NCI-H2196 (cell line): ENCODE results near the gene GAK.

Source experiments
- DNase-seq: peaks from one replicate; lab custom pipeline; 2025; ENCODE audit not compliant: unreplicated experiment; lab: John Stamatoyannopoulos, UW

Gene GAK

GRCh38 chr4:909131-909571, 23.0 kb downstream of the GAK start:
- no peak for DNase-seq

DNA sequence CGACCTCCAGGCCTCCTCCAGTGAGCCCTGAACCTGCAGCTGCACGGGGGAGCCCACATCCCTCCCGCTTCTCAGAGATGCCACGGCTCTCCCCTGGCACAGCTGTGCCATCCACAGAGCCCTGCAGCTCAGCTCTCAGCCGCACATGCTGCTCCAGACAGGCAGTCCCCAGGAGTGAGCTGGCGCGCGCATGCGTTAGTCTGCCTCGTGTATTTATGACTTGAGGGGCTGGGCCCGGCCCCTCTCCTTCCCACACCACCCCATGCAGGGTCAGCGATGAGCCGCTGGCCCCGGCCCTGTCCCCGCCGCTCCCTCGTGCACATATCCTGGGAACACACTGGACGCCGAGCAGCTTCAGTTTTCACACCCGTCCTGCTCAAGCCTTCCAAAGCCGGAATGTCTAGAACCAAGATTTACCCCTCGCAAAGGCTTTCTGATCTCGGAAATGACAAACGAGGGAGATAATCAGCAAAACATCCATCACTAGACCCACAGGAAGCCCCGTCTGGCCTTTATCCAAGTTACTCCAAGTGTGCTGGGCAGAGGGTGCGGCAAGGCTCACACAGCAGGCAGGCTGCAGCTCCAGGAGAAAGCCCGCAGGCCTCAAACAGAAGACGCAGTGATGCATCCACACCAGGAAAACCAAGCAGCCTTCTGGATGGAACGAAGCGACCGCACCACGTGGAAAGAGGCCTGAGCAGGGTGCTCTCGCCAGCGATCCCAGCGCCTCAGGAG, 24.3 kb downstream of the GAK start:
- DNase-seq: no peak

DNA sequence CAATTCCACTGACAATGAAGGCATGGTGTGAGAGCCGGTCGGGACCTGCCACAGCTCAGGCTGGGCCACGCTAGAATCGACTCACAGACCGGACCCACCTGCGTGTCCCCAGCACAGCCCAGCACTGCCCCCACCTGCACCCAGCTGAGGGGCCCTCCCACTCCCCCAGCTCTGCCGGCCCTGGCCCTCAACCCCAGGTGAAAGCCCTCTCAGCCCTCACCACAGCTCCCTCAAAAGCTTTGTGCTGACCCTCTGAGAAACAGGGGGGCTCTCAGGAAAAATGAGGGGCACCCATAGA, 25.1 kb downstream of the GAK start:
- DNase-seq: no peak

DNA sequence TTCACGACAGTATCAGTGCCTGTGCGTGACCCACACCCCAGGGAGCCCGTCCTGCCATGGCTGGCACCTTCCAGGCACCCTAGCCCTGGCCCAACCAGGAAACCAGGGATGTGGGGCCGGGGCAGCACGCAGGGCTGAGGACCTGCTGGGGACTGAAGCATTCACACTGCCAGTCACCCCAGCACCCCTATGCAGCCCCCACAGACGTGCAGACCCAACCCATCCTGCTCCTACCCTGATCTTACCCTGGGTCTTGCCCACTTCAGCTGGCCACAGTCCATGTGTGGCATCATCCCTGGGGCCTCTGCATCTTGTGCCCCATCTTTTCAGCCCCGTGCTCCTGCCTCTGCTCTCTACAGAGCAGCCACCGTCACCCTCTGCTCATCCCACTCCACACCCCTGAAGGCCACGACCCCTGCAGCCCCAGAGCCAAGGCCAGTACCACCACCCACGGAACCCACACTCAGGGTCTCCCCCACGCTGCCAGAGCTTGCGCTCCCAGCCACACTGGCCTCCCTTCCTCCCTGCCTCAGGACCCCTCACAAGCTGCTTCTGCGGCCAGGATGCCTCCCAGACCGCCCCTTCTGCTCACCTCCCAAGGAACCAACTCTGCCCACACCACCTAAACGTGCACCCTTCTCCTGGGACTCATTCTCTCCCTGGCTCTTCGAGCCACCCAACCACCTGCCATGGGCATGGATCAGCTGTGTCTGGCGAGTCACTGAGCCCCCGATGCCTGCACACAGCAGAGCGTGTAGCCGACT, 25.6 kb downstream of the GAK start:
- no peak for DNase-seq

- DNase-seq: no peak
Measured at GRCh38 chr4:905485-906338, 26.4 kb downstream of the GAK start.

- no peak for DNase-seq
Measured at GRCh38 chr4:903066-904046, 28.8 kb downstream of the GAK start.

DNA sequence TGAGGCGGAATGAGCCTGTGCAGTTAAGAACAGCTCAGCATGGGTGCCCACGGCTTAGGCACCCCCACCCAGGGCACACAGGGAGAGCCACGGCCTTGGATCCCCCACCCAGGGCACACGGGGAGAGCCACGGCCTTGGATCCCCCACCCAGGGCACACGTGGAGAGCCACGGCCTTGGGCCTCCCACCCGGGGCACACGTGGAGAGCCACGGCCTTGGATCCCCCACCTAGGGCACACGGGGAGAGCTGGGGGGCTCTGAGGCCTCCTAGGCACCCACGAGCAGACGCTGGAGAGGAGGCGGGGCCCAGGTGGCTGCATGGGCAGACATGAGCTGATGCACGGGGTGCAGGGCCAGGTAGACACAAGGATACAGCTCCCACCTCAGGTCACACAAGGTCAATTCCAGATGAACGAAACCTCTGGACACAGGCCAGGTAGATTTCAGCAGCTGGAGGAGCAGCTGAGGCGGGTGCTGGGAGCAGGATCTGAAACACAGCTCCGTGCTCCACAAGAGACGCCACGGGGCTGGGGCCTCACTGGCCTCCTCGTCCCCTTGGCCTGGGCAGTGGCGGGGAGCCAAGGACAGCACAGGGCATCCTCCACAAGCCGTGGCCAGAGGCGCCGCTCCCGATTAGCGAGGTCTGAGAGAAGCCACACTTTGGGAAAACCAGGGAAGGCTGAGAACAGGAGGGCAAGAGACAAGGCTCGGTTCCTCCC, 30.8 kb downstream of the GAK start:
- no peak for DNase-seq

GRCh38 chr4:900721-901120, 31.4 kb downstream of the GAK start:
- DNase-seq: no peak

DNA sequence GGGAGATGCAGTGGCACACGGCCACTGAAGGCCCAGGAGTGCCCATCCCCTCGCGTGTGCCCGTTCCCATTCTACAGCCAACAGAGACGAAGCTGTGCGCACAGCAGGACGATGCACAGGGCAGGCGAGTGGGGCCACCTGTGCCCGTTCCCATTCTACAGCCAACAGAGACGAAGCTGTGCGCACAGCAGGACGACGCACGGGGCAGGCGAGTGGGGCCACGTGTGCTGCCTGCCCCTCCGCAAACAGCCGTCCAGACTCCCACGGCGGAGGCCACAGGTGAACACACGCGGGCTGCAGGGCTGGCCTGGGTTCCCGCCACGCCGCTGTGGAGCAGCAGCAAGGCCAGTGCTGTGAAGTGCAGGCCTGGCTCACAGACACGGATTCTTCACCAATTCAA, 32.0 kb downstream of the GAK start:
- no peak for DNase-seq

DNA sequence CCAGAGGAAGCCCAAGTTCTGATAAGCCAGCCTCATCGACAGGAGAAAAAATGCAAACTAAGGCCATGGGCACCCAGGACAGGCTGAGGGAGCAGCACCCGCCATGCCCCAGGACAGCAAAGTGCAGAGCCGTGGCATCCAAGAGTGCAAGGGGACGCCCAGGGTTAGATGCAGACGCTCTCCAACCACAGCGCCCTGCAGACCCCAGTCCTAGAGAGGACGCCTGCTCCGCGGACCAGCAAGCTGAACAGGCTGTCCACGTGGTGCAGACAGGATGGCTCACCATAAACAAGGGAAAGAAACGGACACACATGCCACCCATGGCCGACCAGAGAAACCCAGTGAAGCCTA, 32.6 kb downstream of the GAK start:
- no peak for DNase-seq

DNA sequence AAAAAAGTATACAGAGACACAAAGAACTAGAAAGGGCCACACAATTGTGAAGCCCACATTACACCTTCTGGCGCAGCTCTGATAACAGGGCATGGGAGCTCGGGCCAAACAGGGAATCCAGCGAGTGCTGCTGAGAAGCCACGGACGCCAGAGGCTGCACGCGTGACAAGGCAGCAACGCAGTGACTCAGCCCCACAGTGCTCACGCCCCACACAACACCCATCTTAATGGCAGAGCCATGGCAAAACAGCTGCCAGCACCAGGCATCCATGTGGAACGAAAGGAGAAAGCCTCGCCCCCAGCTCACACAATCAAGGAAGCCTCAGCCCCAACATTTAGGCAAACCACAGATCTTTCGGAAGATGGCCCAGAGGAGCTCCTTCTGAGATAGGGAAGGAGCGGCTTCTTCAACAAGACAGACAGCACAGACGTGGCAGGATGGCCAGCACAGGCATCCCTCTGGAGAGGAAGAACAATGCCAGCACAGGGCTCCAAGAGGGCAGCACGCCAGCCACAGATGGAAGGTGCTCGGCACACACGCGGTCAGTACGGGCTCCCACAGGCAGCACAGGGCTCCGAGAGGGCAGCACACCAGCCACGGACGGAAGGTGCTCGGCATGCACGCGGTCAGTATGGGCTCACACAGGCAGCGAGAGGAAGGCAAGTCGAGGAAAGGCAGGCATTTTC, 33.1 kb downstream of the GAK start:
- DNase-seq: no peak

DNA sequence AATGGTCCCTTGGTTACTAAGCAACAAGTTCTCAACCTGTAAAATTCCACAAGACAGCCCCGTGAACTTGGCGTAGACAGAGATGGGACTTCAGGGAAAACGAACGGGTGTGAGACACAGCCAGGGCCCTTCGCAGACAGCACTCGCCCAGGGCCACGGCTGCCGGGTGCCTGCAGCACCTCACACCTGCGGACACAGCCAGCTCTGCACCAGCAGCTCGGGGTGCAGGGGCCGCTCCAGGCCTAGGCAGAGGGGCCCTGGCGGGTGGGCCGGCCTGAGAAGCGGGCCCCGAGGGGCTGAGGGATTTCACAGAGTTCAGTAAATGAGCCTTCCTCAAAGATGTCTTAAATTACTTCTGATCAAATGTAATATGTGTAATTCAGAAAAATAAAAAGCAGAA, 34.0 kb downstream of the GAK start:
- DNase-seq: no peak

DNA sequence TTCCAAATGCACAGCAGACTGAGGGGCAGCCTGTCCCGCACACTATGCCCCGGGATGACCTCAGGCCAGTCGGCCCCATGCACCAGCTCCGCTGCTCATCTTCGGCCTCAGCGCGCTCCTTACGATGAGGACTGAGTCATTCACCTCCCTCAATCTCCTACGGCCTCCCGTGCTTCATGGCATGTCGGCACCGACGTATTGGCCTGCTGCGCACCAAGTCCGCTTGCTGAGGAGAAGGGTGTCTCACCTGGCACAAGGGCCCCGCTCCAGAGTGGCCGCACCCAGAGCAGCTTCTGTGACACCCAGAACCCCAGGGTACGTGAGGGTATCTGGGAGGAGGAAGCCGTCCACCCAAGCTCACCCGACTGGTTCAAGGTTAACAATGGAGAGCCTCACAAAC, 35.5 kb downstream of the GAK start:
- DNase-seq: no peak

- no peak for DNase-seq
Measured at GRCh38 chr4:896216-896615, 35.9 kb downstream of the GAK start.

DNA sequence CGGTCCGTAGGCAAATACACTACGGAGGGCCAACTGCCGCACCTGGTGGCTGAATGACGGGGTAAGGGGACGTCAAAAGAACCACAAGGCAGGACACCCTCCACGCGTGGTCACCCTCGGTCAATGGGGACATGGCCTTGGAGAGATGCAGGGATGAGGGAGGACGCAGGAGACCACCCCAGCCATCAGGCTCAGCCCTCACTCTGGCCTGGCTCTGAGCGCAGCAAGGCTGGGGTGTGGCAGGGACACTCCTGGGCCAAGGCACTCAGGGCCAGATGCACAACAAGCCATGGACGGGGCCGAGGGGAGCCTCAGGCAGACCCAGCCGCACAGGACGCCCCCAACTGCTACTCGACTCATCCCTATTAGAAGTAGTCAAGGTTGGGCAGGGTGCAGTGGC, 36.5 kb downstream of the GAK start:
- no peak for DNase-seq

GRCh38 chr4:893995-894705, 38.0 kb downstream of the GAK start:
- no peak for DNase-seq

- DNase-seq: no peak
Measured at GRCh38 chr4:893276-893994, 38.7 kb downstream of the GAK start.

DNA sequence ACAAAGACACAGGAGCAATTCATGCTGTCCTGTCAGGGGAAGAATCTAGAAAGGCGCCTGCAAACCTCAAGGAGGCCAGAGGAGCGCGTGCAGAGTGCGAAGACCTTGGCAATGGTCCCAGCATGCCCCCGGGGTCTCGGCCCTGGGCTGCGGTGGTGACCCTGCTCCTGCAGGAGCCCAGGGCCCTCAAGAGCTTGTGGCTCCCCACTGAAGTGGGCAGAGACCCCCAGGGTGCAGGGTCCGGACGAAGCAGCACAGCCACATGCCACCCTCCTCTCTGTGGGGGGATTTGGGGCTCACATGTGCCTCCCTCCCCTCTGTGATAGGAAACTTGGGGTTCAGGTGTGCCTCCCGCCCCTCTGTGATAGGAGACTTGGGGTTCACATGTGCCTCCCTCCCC, 39.3 kb downstream of the GAK start:
- no peak for DNase-seq
